ENCODE measurements around the gene NUMB.

The NUMB gene

GRCh38 chr14:73255005-73255400 lies 203.3 kb downstream of the NUMB start:
- Histone ChIP-seq H2AFZ (ENCODE audit: low read depth) (no peak overlapping the region), H3K79me2 (ENCODE audit: insufficient read depth, low read depth) (no peaks in the 10 kb centered on the region), H3K27ac (no peak overlapping the region), H3K4me1 (ENCODE audit: low read depth, poor library complexity, severe bottlenecking) (no peaks in the 10 kb centered on the region), H3K9ac (no peak overlapping the region), H3K4me2 (no peak overlapping the region), H3K36me3 (ENCODE audit: insufficient read depth) (no peaks in the 10 kb centered on the region), H4K20me1 (ENCODE audit: insufficient read depth) (no peaks in the 10 kb centered on the region), H3K27me3 (ENCODE audit: insufficient read depth, low read depth) (no peaks in the 10 kb centered on the region), H3K4me3 (IDR thresholded peaks at IDR 0.05; ENCODE audit: insufficient read depth, low read depth, low read length) (no peak overlapping the region)
- TF ChIP-seq CTCF (conservative IDR thresholded peaks at IDR 0.05; ENCODE audit: low read depth, low read length), result no peak

GRCh38 chr14:73254247-73255004 lies 203.9 kb downstream of the NUMB start:
- Histone ChIP-seq H3K9ac (no peak overlapping the region), H3K4me2 (no peak overlapping the region), H3K4me1 (ENCODE audit: low read depth, poor library complexity, severe bottlenecking) (no peaks in the 10 kb centered on the region), H2AFZ (ENCODE audit: low read depth) (no peak overlapping the region), H4K20me1 (ENCODE audit: insufficient read depth) (no peaks in the 10 kb centered on the region), H3K4me3 (IDR thresholded peaks at IDR 0.05; ENCODE audit: insufficient read depth, low read depth, low read length) (no peak overlapping the region), H3K27ac (no peak overlapping the region), H3K79me2 (ENCODE audit: insufficient read depth, low read depth) (no peaks in the 10 kb centered on the region), H3K27me3 (ENCODE audit: insufficient read depth, low read depth) (no peaks in the 10 kb centered on the region), H3K36me3 (ENCODE audit: insufficient read depth) (no peaks in the 10 kb centered on the region)
- no peak for TF ChIP-seq CTCF (conservative IDR thresholded peaks at IDR 0.05; ENCODE audit: low read depth, low read length)

- Histone ChIP-seq H2AFZ (ENCODE audit: low read depth) (no peak overlapping the region), H3K27me3 (ENCODE audit: insufficient read depth, low read depth) (no peaks in the 10 kb centered on the region), H3K4me1 (ENCODE audit: low read depth, poor library complexity, severe bottlenecking) (no peaks in the 10 kb centered on the region), H3K79me2 (ENCODE audit: insufficient read depth, low read depth) (no peaks in the 10 kb centered on the region), H3K9ac (no peak overlapping the region), H3K4me3 (IDR thresholded peaks at IDR 0.05; ENCODE audit: insufficient read depth, low read depth, low read length) (no peak overlapping the region), H3K4me2 (no peak overlapping the region), H4K20me1 (ENCODE audit: insufficient read depth) (no peaks in the 10 kb centered on the region), H3K36me3 (ENCODE audit: insufficient read depth) (no peaks in the 10 kb centered on the region), H3K27ac (no peak overlapping the region)
- no peak for TF ChIP-seq CTCF (conservative IDR thresholded peaks at IDR 0.05; ENCODE audit: low read depth, low read length)
Measured at GRCh38 chr14:73253721-73254120, 204.6 kb downstream of the NUMB start.

- no peaks in the 10 kb centered on the region for H3K4me1 ChIP-seq (ENCODE audit: low read depth, poor library complexity, severe bottlenecking)
- H3K9ac ChIP-seq, result no peak overlapping the region
- TF ChIP-seq CTCF (conservative IDR thresholded peaks at IDR 0.05; ENCODE audit: low read depth, low read length), result no peak
- H3K4me2 ChIP-seq, result no peak overlapping the region
- no peak overlapping the region for H3K27ac ChIP-seq
- H3K27me3 ChIP-seq (ENCODE audit: insufficient read depth, low read depth), result no peaks in the 10 kb centered on the region
- no peaks in the 10 kb centered on the region for H4K20me1 ChIP-seq (ENCODE audit: insufficient read depth)
- no peak overlapping the region for H2AFZ ChIP-seq (ENCODE audit: low read depth)
- no peak overlapping the region for H3K4me3 ChIP-seq (IDR thresholded peaks at IDR 0.05; ENCODE audit: insufficient read depth, low read depth, low read length)
- H3K36me3 ChIP-seq (ENCODE audit: insufficient read depth), result no peaks in the 10 kb centered on the region
- H3K79me2 ChIP-seq (ENCODE audit: insufficient read depth, low read depth), result no peaks in the 10 kb centered on the region
Measured at GRCh38 chr14:73253323-73253610, 205.1 kb downstream of the NUMB start.
